SU-DHL-6 (cell line): ENCODE data around the gene ETFA.

Experiments
- H2AFZ ChIP-seq: fragments of 200-600 bp; sonication (generic); 2 replicates; pipeline ENCODE4 v1.6.1; 2014; ENCODE audit warnings: low read depth, mild to moderate bottlenecking, moderate library complexity, mixed read lengths, antibody characterized with exemption, low read length; ENCODE audit not compliant: severe bottlenecking
- H3F3A ChIP-seq: fragments of 200-600 bp; shearing (Covaris generic); 2 replicates; pipeline ENCODE4 v1.6.0; 2016; ENCODE audit warnings: antibody characterized with exemption, mild to moderate bottlenecking; ENCODE audit not compliant: insufficient read depth
- H3K27ac ChIP-seq: fragments of 200-600 bp; sonication (generic); 2 replicates; pipeline ENCODE4 v1.5.1; 2016; ENCODE audit warnings: low read depth, mild to moderate bottlenecking, low read length, moderate library complexity, mixed read lengths
- H3K27me3 ChIP-seq: fragments of 200-600 bp; sonication (generic), shearing (Covaris generic); 2 replicates; pipeline ENCODE4 v1.6.0; 2014; ENCODE audit warnings: mild to moderate bottlenecking, low read length
- H3K36me3 ChIP-seq: fragments of 200-600 bp; sonication (generic); 2 replicates; pipeline ENCODE4 v1.6.1; 2014; ENCODE audit warnings: mild to moderate bottlenecking, low read length, mixed read lengths
- H3K4me2 ChIP-seq: fragments of 300-600, 200-600 bp; shearing (Covaris generic), sonication (generic); 2 replicates; pipeline ENCODE4 v1.6.0; 2014; ENCODE audit warnings: low read length, low read depth, mild to moderate bottlenecking; ENCODE audit not compliant: poor library complexity, severe bottlenecking
- H3K4me3 ChIP-seq: fragments of 200-600 bp; sonication (generic); 2 replicates; pipeline ENCODE4 v1.5.1; 2014; ENCODE audit warnings: antibody characterized with exemption, low read length, mild to moderate bottlenecking, mixed read lengths; ENCODE audit not compliant: insufficient read depth, poor library complexity, severe bottlenecking
- H3K79me2 ChIP-seq: fragments of 200-600 bp; sonication (generic); 2 replicates; pipeline ENCODE4 v1.6.1; 2014; ENCODE audit warnings: mild to moderate bottlenecking, low read length, moderate library complexity; ENCODE audit not compliant: insufficient read depth
- H3K9ac ChIP-seq: fragments of 200-600 bp; sonication (generic); 2 replicates; pipeline ENCODE4 v1.7.0; 2014; ENCODE audit warnings: mild to moderate bottlenecking, low read length
- H3K9me2 ChIP-seq: fragments of 200-600 bp; sonication (generic); replicated peaks from 2 replicates; pipeline ENCODE4 v1.6.1; 2014; ENCODE audit warnings: low read length; ENCODE audit not compliant: insufficient read depth
- H3K9me3 ChIP-seq: fragments of 200-600 bp; sonication (generic); 2 replicates; pipeline ENCODE4 v1.6.1; 2014; ENCODE audit warnings: low read length, mixed read lengths; ENCODE audit not compliant: insufficient read depth
- H4K20me1 ChIP-seq: fragments of 200-600 bp; sonication (generic); 2 replicates; pipeline ENCODE4 v1.6.1; 2014; ENCODE audit warnings: low read depth, mild to moderate bottlenecking, antibody characterized with exemption, low read length, moderate library complexity, mixed read lengths
- CTCF ChIP-seq: fragments of 200-600 bp; sonication (generic); IDR thresholded peaks from one replicate; pipeline ENCODE4 v1.5.1; 2017; ENCODE audit warnings: antibody characterized with exemption, mild to moderate bottlenecking, low read length, moderate library complexity; ENCODE audit not compliant: insufficient read depth, poor library complexity, severe bottlenecking
- EZH2phosphoT487 ChIP-seq: fragments of 200-600 bp; sonication (generic), shearing (Covaris generic); conservative IDR thresholded peaks from 2 replicates; pipeline ENCODE4 v1.6.1; 2018; ENCODE audit warnings: mild to moderate bottlenecking, antibody characterized with exemption, low read length, moderate library complexity, mixed read lengths

ETFA gene

GRCh38 chr15:76176487-76177085 lies 134.7 kb downstream of the ETFA start:
- H3K9me3 ChIP-seq: no peaks in the 10 kb centered on the region
- H3K27ac ChIP-seq: no peak overlapping the region
- no peaks in the 10 kb centered on the region for H3F3A ChIP-seq
- no peak overlapping the region for H3K4me2 ChIP-seq
- no peak overlapping the region for H2AFZ ChIP-seq
- no peak overlapping the region for H3K9ac ChIP-seq
- H3K36me3 ChIP-seq: no peaks in the 10 kb centered on the region
- no peak for TF ChIP-seq EZH2phosphoT487
- TF ChIP-seq CTCF: no peak
- H3K27me3 ChIP-seq: no peaks in the 10 kb centered on the region
- no peaks in the 10 kb centered on the region for H3K9me2 ChIP-seq
- H3K79me2 ChIP-seq: no peaks in the 10 kb centered on the region
- no peak overlapping the region for H3K4me3 ChIP-seq
- H4K20me1 ChIP-seq: no peaks in the 10 kb centered on the region

- Histone ChIP-seq H3K36me3 (no peaks in the 10 kb centered on the region), H3F3A (no peaks in the 10 kb centered on the region), H3K9ac (no peak overlapping the region), H3K27me3 (no peaks in the 10 kb centered on the region), H2AFZ (no peak overlapping the region), H3K79me2 (no peaks in the 10 kb centered on the region), H3K9me3 (no peaks in the 10 kb centered on the region), H3K4me2 (no peak overlapping the region), H3K27ac (no peak overlapping the region), H3K4me3 (no peak overlapping the region), H4K20me1 (no peaks in the 10 kb centered on the region), H3K9me2 (no peaks in the 10 kb centered on the region)
- TF ChIP-seq EZH2phosphoT487 (no peak), CTCF (no peak)
Observed at GRCh38 chr15:76176059-76176458, 135.2 kb downstream of the ETFA start.

GRCh38 chr15:76175442-76175841 lies 135.8 kb downstream of the ETFA start:
- H3K9me2 ChIP-seq: no peaks in the 10 kb centered on the region
- TF ChIP-seq CTCF: no peak
- TF ChIP-seq EZH2phosphoT487: no peak
- H3K4me3 ChIP-seq: no peak overlapping the region
- H3K4me2 ChIP-seq: no peak overlapping the region
- no peak overlapping the region for H3K9ac ChIP-seq
- H2AFZ ChIP-seq: no peak overlapping the region
- no peaks in the 10 kb centered on the region for H3K79me2 ChIP-seq
- no peaks in the 10 kb centered on the region for H4K20me1 ChIP-seq
- H3F3A ChIP-seq: no peaks in the 10 kb centered on the region
- H3K27me3 ChIP-seq: no peaks in the 10 kb centered on the region
- no peaks in the 10 kb centered on the region for H3K9me3 ChIP-seq
- no peaks in the 10 kb centered on the region for H3K36me3 ChIP-seq
- no peak overlapping the region for H3K27ac ChIP-seq
